ENCODE data around the gene ZEB2. TPM values are rescaled to one million over a fixed set of nuclear protein-coding genes. Genes with fewer than 3 reads are reported as not detected.

The ZEB2 gene
- 16.7 TPM for polyA plus RNA-seq (2013, experiment 1 of 2)
- 24.0 TPM for polyA plus RNA-seq (2013, experiment 2 of 2)

- WGBS: 4% methylated on average over 23 of the region's 29 CpGs
- H3K36me3 ChIP-seq (ENCODE audit: insufficient read depth, low read length): no peaks in the 10 kb centered on the region
- H3K9me3 ChIP-seq (ENCODE audit: insufficient read depth, low read depth, low read length): no peaks in the 10 kb centered on the region
- H3K9ac ChIP-seq (ENCODE audit: low read depth, low read length): peak within 1 kb of the TSS; percentile 1; the same call in 1 of the 2 replicates
- peak within 1 kb of the TSS; percentile 75 for H3K4me3 ChIP-seq (ENCODE audit: low read length)
- H3K4me1 ChIP-seq (ENCODE audit: insufficient read depth, low read length): peaks cover 46% of the 10 kb centered on the region
- H3K27me3 ChIP-seq (ENCODE audit: insufficient read depth, low read length): peaks cover 73% of the 10 kb centered on the region
- H3K27ac ChIP-seq (ENCODE audit: low read depth, low read length): no peak within 1 kb of the TSS
These were observed at the start of gene ZEB2 for GRCh38 chr2:144519934-144520731. Gene ZEB2 (minus strand): TSS chr2:144520119. CDS start chr2:144517350, 2,769 bp downstream.

- 7% methylated on average over 4 of the region's 4 CpGs for whole genome bisulfite sequencing
- H3K36me3 ChIP-seq (ENCODE audit: insufficient read depth, low read length): no peaks in the 10 kb centered on the region
These were observed 47.8 kb upstream of the ZEB2 start for GRCh38 chr2:144567745-144568144.

GRCh38 chr2:144566448-144566847 is 46.5 kb upstream of the ZEB2 start:
- no peak overlapping the region for H3K9ac ChIP-seq (ENCODE audit: low read depth, low read length)

More at GRCh38 chr2:144567745-144568144, 47.8 kb upstream of the ZEB2 start:
- peaks cover 36% of the 10 kb centered on the region for H3K4me1 ChIP-seq (ENCODE audit: insufficient read depth, low read length)
- H3K4me3 ChIP-seq (ENCODE audit: low read length): peak overlapping the region; percentile 15
- H3K9me3 ChIP-seq (ENCODE audit: insufficient read depth, low read depth, low read length): no peaks in the 10 kb centered on the region
- no peaks in the 10 kb centered on the region; the same call in 1 of the 2 replicates for H3K27me3 ChIP-seq (ENCODE audit: insufficient read depth, low read length)
- peak overlapping the region; percentile 15; the same call in 1 of the 2 replicates for H3K27ac ChIP-seq (ENCODE audit: low read depth, low read length)
- no peak overlapping the region for H3K9ac ChIP-seq (ENCODE audit: low read depth, low read length)

GRCh38 chr2:144560251-144560650 is 40.3 kb upstream of the ZEB2 start:
- no peaks in the 10 kb centered on the region for H3K9me3 ChIP-seq (ENCODE audit: insufficient read depth, low read depth, low read length)
- H3K4me3 ChIP-seq (ENCODE audit: low read length): no peak overlapping the region
- no peaks in the 10 kb centered on the region for H3K4me1 ChIP-seq (ENCODE audit: insufficient read depth, low read length)
- no peak overlapping the region for H3K9ac ChIP-seq (ENCODE audit: low read depth, low read length)
- no peaks in the 10 kb centered on the region for H3K36me3 ChIP-seq (ENCODE audit: insufficient read depth, low read length)
- H3K27ac ChIP-seq (ENCODE audit: low read depth, low read length): no peak overlapping the region
- WGBS: no CpG with 5 or more reads among the region's 1 CpG
- no peaks in the 10 kb centered on the region for H3K27me3 ChIP-seq (ENCODE audit: insufficient read depth, low read length)

More at GRCh38 chr2:144566448-144566847, 46.5 kb upstream of the ZEB2 start:
- Histone ChIP-seq H3K9me3 (ENCODE audit: insufficient read depth, low read depth, low read length) (no peaks in the 10 kb centered on the region), H3K4me1 (ENCODE audit: insufficient read depth, low read length) (peaks cover 36% of the 10 kb centered on the region), H3K27ac (ENCODE audit: low read depth, low read length) (no peak overlapping the region), H3K4me3 (ENCODE audit: low read length) (no peak overlapping the region), H3K27me3 (ENCODE audit: insufficient read depth, low read length) (no peaks in the 10 kb centered on the region; the same call in 1 of the 2 replicates), H3K36me3 (ENCODE audit: insufficient read depth, low read length) (no peaks in the 10 kb centered on the region)
- WGBS: 36% methylated on average over 2 of the region's 2 CpGs

- Histone ChIP-seq H3K36me3 (ENCODE audit: insufficient read depth, low read length) (no peaks in the 10 kb centered on the region), H3K9me3 (ENCODE audit: insufficient read depth, low read depth, low read length) (no peaks in the 10 kb centered on the region), H3K27me3 (ENCODE audit: insufficient read depth, low read length) (no peaks in the 10 kb centered on the region), H3K4me1 (ENCODE audit: insufficient read depth, low read length) (no peaks in the 10 kb centered on the region), H3K4me3 (ENCODE audit: low read length) (no peak overlapping the region), H3K27ac (ENCODE audit: low read depth, low read length) (no peak overlapping the region), H3K9ac (ENCODE audit: low read depth, low read length) (no peak overlapping the region)
- 91% methylated on average over 3 of the region's 3 CpGs for WGBS
These were observed 39.8 kb upstream of the ZEB2 start for GRCh38 chr2:144559681-144560080.

- WGBS: 83% methylated on average over 1 of the region's 1 CpG
- H3K4me1 ChIP-seq (ENCODE audit: insufficient read depth, low read length): 0 out of 2 replicates have a peak, but pooled peaks cover 1% of the 10 kb centered on the region
- no peaks in the 10 kb centered on the region for H3K27me3 ChIP-seq (ENCODE audit: insufficient read depth, low read length)
- H3K27ac ChIP-seq (ENCODE audit: low read depth, low read length): no peak overlapping the region
- H3K9me3 ChIP-seq (ENCODE audit: insufficient read depth, low read depth, low read length): no peaks in the 10 kb centered on the region
- no peaks in the 10 kb centered on the region for H3K36me3 ChIP-seq (ENCODE audit: insufficient read depth, low read length)
- no peak overlapping the region for H3K9ac ChIP-seq (ENCODE audit: low read depth, low read length)
- H3K4me3 ChIP-seq (ENCODE audit: low read length): no peak overlapping the region
These were observed 39.3 kb upstream of the ZEB2 start for GRCh38 chr2:144559242-144559641.

- Histone ChIP-seq H3K9me3 (ENCODE audit: insufficient read depth, low read depth, low read length) (no peaks in the 10 kb centered on the region), H3K27me3 (ENCODE audit: insufficient read depth, low read length) (no peaks in the 10 kb centered on the region), H3K36me3 (ENCODE audit: insufficient read depth, low read length) (no peaks in the 10 kb centered on the region), H3K9ac (ENCODE audit: low read depth, low read length) (no peak overlapping the region), H3K4me3 (ENCODE audit: low read length) (no peak overlapping the region), H3K27ac (ENCODE audit: low read depth, low read length) (no peak overlapping the region), H3K4me1 (ENCODE audit: insufficient read depth, low read length) (peaks cover 17% of the 10 kb centered on the region)
- WGBS: 93% methylated on average over 4 of the region's 5 CpGs
These were observed 34.7 kb upstream of the ZEB2 start for GRCh38 chr2:144554492-144555210.

GRCh38 chr2:144553379-144553778 is 33.5 kb upstream of the ZEB2 start:
- Histone ChIP-seq H3K4me1 (ENCODE audit: insufficient read depth, low read length) (peaks cover 17% of the 10 kb centered on the region), H3K27me3 (ENCODE audit: insufficient read depth, low read length) (no peaks in the 10 kb centered on the region), H3K27ac (ENCODE audit: low read depth, low read length) (no peak overlapping the region), H3K4me3 (ENCODE audit: low read length) (no peak overlapping the region), H3K9me3 (ENCODE audit: insufficient read depth, low read depth, low read length) (no peaks in the 10 kb centered on the region), H3K9ac (ENCODE audit: low read depth, low read length) (no peak overlapping the region), H3K36me3 (ENCODE audit: insufficient read depth, low read length) (no peaks in the 10 kb centered on the region)
- WGBS: 84% methylated on average over 3 of the region's 3 CpGs

- Histone ChIP-seq H3K4me1 (ENCODE audit: insufficient read depth, low read length) (peaks cover 17% of the 10 kb centered on the region), H3K27me3 (ENCODE audit: insufficient read depth, low read length) (no peaks in the 10 kb centered on the region), H3K36me3 (ENCODE audit: insufficient read depth, low read length) (no peaks in the 10 kb centered on the region), H3K27ac (ENCODE audit: low read depth, low read length) (no peak overlapping the region), H3K9me3 (ENCODE audit: insufficient read depth, low read depth, low read length) (no peaks in the 10 kb centered on the region), H3K4me3 (ENCODE audit: low read length) (no peak overlapping the region), H3K9ac (ENCODE audit: low read depth, low read length) (no peak overlapping the region)
These were observed 32.9 kb upstream of the ZEB2 start for GRCh38 chr2:144552821-144553220.

GRCh38 chr2:144550911-144551310 is 31.0 kb upstream of the ZEB2 start:
- Histone ChIP-seq H3K9me3 (ENCODE audit: insufficient read depth, low read depth, low read length) (no peaks in the 10 kb centered on the region), H3K36me3 (ENCODE audit: insufficient read depth, low read length) (no peaks in the 10 kb centered on the region), H3K27me3 (ENCODE audit: insufficient read depth, low read length) (no peaks in the 10 kb centered on the region), H3K4me3 (ENCODE audit: low read length) (no peak overlapping the region), H3K4me1 (ENCODE audit: insufficient read depth, low read length) (peaks cover 17% of the 10 kb centered on the region), H3K9ac (ENCODE audit: low read depth, low read length) (no peak overlapping the region), H3K27ac (ENCODE audit: low read depth, low read length) (no peak overlapping the region)
- 94% methylated on average over 3 of the region's 3 CpGs for WGBS

GRCh38 chr2:144550084-144550483 is 30.2 kb upstream of the ZEB2 start:
- Histone ChIP-seq H3K4me1 (ENCODE audit: insufficient read depth, low read length) (peaks cover 17% of the 10 kb centered on the region), H3K27ac (ENCODE audit: low read depth, low read length) (no peak overlapping the region), H3K9me3 (ENCODE audit: insufficient read depth, low read depth, low read length) (no peaks in the 10 kb centered on the region), H3K9ac (ENCODE audit: low read depth, low read length) (no peak overlapping the region), H3K27me3 (ENCODE audit: insufficient read depth, low read length) (no peaks in the 10 kb centered on the region), H3K4me3 (ENCODE audit: low read length) (no peak overlapping the region), H3K36me3 (ENCODE audit: insufficient read depth, low read length) (no peaks in the 10 kb centered on the region)
- 97% methylated on average over 5 of the region's 6 CpGs for WGBS
